Panc1 (cell line): ENCODE results near the gene PARD3.

ENCODE experiments used
- POLR2AphosphoS5 ChIP-seq: IDR thresholded peaks from 2 replicates; pipeline ENCODE4 v1.6.1; 2012; ENCODE audit warnings: mild to moderate bottlenecking, low read depth, low read length, moderate library complexity
- SIN3A ChIP-seq: IDR thresholded peaks from 2 replicates; pipeline ENCODE4 v1.6.1; 2012; ENCODE audit warnings: low read depth, mild to moderate bottlenecking, low read length, moderate library complexity, borderline replicate concordance; ENCODE audit not compliant: insufficient read depth
- TF ChIP-seq, protein P1 (sequence below): fragments of 450-650 bp; IDR thresholded peaks from 2 replicates; pipeline ENCODE4 v1.5.1; 2017; ENCODE audit warnings: mild to moderate bottlenecking
- TF ChIP-seq, protein P2 (sequence below), 2 experiments: IDR thresholded peaks; 2 replicates each; pipeline ENCODE4 v1.6.1; 2011 to 2012; ENCODE audit warnings: low read depth in 2 of 2, control low read depth in 1 of 2, low read length in 1 of 2, mild to moderate bottlenecking in 1 of 2, moderate library complexity in 1 of 2; ENCODE audit not compliant: insufficient read depth in 1 of 2

DNA sequence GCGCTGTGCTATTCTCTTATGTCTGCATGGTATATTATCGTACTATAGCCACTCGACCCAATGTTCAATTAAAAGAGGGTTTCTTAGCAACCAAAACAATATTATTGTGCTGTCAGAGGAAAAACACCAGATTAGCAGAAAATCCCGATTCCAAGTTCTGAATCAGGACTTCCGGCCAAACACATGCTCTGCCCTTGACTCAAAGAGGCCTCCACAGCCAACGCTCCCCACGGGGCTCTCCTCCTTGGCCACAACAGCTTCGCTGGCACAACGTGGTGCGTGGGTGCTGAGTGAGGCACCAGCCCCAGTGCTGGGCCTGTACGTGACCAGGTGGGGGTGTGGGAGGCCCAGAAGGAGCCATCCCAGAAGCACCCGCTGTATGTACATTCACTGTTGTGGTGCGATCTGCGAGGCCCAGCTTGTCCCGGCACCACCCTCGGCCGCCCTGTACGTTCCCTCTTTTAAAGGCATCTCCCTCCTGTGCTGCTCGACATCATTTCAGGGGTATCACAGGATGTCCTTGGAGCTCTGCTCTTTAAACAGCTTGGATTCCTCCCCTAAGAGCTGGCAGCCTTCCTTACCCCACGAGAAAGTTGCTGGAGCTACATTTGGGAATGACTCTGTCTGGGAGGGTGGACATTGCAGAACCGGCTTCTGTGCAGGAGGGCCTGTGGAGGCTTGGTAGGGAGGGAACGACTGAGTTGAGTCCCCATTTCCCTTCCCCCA, 736.2 kb downstream of the PARD3 start:
- TF ChIP-seq, protein P1, sequence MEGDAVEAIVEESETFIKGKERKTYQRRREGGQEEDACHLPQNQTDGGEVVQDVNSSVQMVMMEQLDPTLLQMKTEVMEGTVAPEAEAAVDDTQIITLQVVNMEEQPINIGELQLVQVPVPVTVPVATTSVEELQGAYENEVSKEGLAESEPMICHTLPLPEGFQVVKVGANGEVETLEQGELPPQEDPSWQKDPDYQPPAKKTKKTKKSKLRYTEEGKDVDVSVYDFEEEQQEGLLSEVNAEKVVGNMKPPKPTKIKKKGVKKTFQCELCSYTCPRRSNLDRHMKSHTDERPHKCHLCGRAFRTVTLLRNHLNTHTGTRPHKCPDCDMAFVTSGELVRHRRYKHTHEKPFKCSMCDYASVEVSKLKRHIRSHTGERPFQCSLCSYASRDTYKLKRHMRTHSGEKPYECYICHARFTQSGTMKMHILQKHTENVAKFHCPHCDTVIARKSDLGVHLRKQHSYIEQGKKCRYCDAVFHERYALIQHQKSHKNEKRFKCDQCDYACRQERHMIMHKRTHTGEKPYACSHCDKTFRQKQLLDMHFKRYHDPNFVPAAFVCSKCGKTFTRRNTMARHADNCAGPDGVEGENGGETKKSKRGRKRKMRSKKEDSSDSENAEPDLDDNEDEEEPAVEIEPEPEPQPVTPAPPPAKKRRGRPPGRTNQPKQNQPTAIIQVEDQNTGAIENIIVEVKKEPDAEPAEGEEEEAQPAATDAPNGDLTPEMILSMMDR: no peak
- TF ChIP-seq, protein P2, sequence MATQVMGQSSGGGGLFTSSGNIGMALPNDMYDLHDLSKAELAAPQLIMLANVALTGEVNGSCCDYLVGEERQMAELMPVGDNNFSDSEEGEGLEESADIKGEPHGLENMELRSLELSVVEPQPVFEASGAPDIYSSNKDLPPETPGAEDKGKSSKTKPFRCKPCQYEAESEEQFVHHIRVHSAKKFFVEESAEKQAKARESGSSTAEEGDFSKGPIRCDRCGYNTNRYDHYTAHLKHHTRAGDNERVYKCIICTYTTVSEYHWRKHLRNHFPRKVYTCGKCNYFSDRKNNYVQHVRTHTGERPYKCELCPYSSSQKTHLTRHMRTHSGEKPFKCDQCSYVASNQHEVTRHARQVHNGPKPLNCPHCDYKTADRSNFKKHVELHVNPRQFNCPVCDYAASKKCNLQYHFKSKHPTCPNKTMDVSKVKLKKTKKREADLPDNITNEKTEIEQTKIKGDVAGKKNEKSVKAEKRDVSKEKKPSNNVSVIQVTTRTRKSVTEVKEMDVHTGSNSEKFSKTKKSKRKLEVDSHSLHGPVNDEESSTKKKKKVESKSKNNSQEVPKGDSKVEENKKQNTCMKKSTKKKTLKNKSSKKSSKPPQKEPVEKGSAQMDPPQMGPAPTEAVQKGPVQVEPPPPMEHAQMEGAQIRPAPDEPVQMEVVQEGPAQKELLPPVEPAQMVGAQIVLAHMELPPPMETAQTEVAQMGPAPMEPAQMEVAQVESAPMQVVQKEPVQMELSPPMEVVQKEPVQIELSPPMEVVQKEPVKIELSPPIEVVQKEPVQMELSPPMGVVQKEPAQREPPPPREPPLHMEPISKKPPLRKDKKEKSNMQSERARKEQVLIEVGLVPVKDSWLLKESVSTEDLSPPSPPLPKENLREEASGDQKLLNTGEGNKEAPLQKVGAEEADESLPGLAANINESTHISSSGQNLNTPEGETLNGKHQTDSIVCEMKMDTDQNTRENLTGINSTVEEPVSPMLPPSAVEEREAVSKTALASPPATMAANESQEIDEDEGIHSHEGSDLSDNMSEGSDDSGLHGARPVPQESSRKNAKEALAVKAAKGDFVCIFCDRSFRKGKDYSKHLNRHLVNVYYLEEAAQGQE (IDR thresholded peaks at IDR 0.05; ENCODE audit: insufficient read depth in 1 of 2, low read depth in 2 of 2, low read length in 1 of 2): no peak
- TF ChIP-seq SIN3A: no peak
- TF ChIP-seq POLR2AphosphoS5: no peak
